HTR-8/SVneo (cell line): ENCODE data around the gene TMTC3.
"Not testable (repeated sequence)": the region's sequence is repeated elsewhere in the genome, so short reads cannot be mapped to it uniquely, and the experiment has no call there.

Experiments used
- DNase-seq: peaks from one replicate; pipeline ENCODE4 v3.0.0; 2011; ENCODE audit warnings: low spot score, mixed read lengths; ENCODE audit not compliant: insufficient read length
- FAIRE-seq: peaks from 2 replicates; lab custom pipeline; 2011; peaks lifted over from hg19 to GRCh38; lab: Jason Lieb, UNC

Gene TMTC3

GRCh38 chr12:88210311-88210710, 68.2 kb downstream of the TMTC3 start:
- not testable (repeated sequence) for DNase-seq, FAIRE-seq

- DNase-seq = no peak
- no peak for FAIRE-seq
Observed at GRCh38 chr12:88218293-88218692, 76.2 kb downstream of the TMTC3 start.

GRCh38 chr12:88219861-88220260, 77.8 kb downstream of the TMTC3 start:
- DNase-seq (no peak), FAIRE-seq (no peak)

- FAIRE-seq (no peak), DNase-seq (no peak)
Observed at GRCh38 chr12:88223519-88223918, 81.4 kb downstream of the TMTC3 start.

- no peak for FAIRE-seq
Observed at GRCh38 chr12:88225776-88226175, 83.7 kb downstream of the TMTC3 start.

GRCh38 chr12:88227263-88227662, 85.2 kb downstream of the TMTC3 start:
- FAIRE-seq (no peak), DNase-seq (no peak)

More at GRCh38 chr12:88225776-88226175, 83.7 kb downstream of the TMTC3 start:
- no peak for DNase-seq

- DNase-seq (no peak), FAIRE-seq (no peak)
Observed at GRCh38 chr12:88227871-88228270, 85.8 kb downstream of the TMTC3 start.

- FAIRE-seq = no peak
Observed at GRCh38 chr12:88228720-88229119, 86.6 kb downstream of the TMTC3 start.

GRCh38 chr12:88230271-88230670, 88.2 kb downstream of the TMTC3 start:
- DNase-seq (no peak), FAIRE-seq (no peak)

More at GRCh38 chr12:88228720-88229119, 86.6 kb downstream of the TMTC3 start:
- no peak for DNase-seq

- no peak for FAIRE-seq
Observed at GRCh38 chr12:88235183-88235833, 93.2 kb downstream of the TMTC3 start.

GRCh38 chr12:88237954-88238353, 95.8 kb downstream of the TMTC3 start:
- FAIRE-seq (no peak), DNase-seq (no peak)

More at GRCh38 chr12:88235183-88235833, 93.2 kb downstream of the TMTC3 start:
- no peak for DNase-seq

- DNase-seq = no peak
- FAIRE-seq = no peak
Observed at GRCh38 chr12:88238406-88238805, 96.3 kb downstream of the TMTC3 start.

GRCh38 chr12:88241862-88242570, 99.9 kb downstream of the TMTC3 start:
- DNase-seq (peak; percentile 39), FAIRE-seq (no peak)

- DNase-seq (no peak), FAIRE-seq (no peak)
Observed at GRCh38 chr12:88242571-88242925, 100.4 kb downstream of the TMTC3 start.

- no peak for FAIRE-seq
- DNase-seq = no peak
Observed at GRCh38 chr12:88242939-88243338, 100.8 kb downstream of the TMTC3 start.

- no peak for DNase-seq
- FAIRE-seq = no peak
Observed at GRCh38 chr12:88243982-88244381, 101.9 kb downstream of the TMTC3 start.

- FAIRE-seq = no peak
- DNase-seq = no peak
Observed at GRCh38 chr12:88245905-88246304, 103.8 kb downstream of the TMTC3 start.

- FAIRE-seq (peak; percentile 26), DNase-seq (peak; percentile 23)
Observed at GRCh38 chr12:88247241-88247643, 105.1 kb downstream of the TMTC3 start.

- DNase-seq = no peak
- no peak for FAIRE-seq
Observed at GRCh38 chr12:88248606-88249005, 106.5 kb downstream of the TMTC3 start.
